ENCODE data around the gene SDF2L1.

Gene SDF2L1

GRCh38 chr22:21622011-21622918 lies 19.8 kb upstream of the SDF2L1 start:
- no peak for FAIRE-seq

GRCh38 chr22:21622919-21623647 lies 19.0 kb upstream of the SDF2L1 start:
- no peak for FAIRE-seq

- no peak for FAIRE-seq
These were observed 18.5 kb upstream of the SDF2L1 start for GRCh38 chr22:21623648-21623970.

GRCh38 chr22:21624120-21624879 lies 17.8 kb upstream of the SDF2L1 start:
- FAIRE-seq, result no peak

GRCh38 chr22:21624880-21625791 lies 17.0 kb upstream of the SDF2L1 start:
- FAIRE-seq, result no peak

GRCh38 chr22:21626073-21626734 lies 15.9 kb upstream of the SDF2L1 start:
- no peak for FAIRE-seq

GRCh38 chr22:21626735-21627469 lies 15.2 kb upstream of the SDF2L1 start:
- no peak for FAIRE-seq

- FAIRE-seq, result no peak
These were observed 13.5 kb upstream of the SDF2L1 start for GRCh38 chr22:21628386-21629254.

- no peak for FAIRE-seq
These were observed 12.6 kb upstream of the SDF2L1 start, which contains the start of gene YDJC for GRCh38 chr22:21629255-21630149. Gene YDJC, minus strand, starts transcription at chr22:21630022. Its CDS starts 8 bp downstream, at chr22:21630014.

- FAIRE-seq, result no peak
These were observed 11.1 kb upstream of the SDF2L1 start for GRCh38 chr22:21631025-21631424.

GRCh38 chr22:21632237-21632895 lies 9.7 kb upstream of the SDF2L1 start, which contains the start of gene CCDC116:
Gene CCDC116, plus strand, starts transcription at chr22:21632760. Its CDS starts 422 bp downstream, at chr22:21633182.
- no peak for FAIRE-seq

GRCh38 chr22:21632931-21633330 lies 9.2 kb upstream of the SDF2L1 start:
- no peak for FAIRE-seq

- FAIRE-seq, result no peak
These were observed 8.6 kb upstream of the SDF2L1 start for GRCh38 chr22:21633481-21633880.

- no peak for FAIRE-seq
These were observed 8.0 kb upstream of the SDF2L1 start for GRCh38 chr22:21634081-21634480.

GRCh38 chr22:21634844-21635243 lies 7.3 kb upstream of the SDF2L1 start:
- FAIRE-seq, result no peak

- no peak for FAIRE-seq
These were observed 6.2 kb upstream of the SDF2L1 start for GRCh38 chr22:21635771-21636510.

GRCh38 chr22:21636629-21637218 lies 5.4 kb upstream of the SDF2L1 start:
- no peak for FAIRE-seq

Data from islet of Langerhans (tissue), 1 donor.